ENCODE results near the gene CEBPB.

Gene CEBPB

DNA sequence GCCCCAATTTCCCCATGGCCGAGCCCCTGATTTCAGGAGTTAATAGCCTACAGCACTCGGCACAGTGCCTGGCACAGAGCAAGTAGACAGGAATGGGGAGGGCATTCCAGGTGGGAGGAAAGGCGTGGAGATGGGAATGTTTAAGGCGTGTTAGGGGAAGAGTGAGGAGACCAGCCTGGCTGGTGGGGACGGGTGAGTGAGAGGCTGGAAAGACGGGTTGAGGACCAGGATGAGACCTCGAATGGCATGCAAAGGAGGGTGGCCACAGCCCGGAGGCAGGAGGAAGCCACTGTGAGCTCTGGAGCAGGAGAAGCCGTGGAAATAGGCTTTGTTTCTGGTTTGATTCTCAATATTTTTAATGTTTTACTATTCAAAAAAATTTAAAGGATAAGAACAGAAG, 49.5 kb downstream of the CEBPB start:
- Histone ChIP-seq H3K9ac (ENCODE audit: low read length) (no peak overlapping the region), H4K5ac (ENCODE audit: low read length) (no peak overlapping the region), H3K79me2 (ENCODE audit: control insufficient read depth, insufficient read depth, low read length) (no peaks in the 10 kb centered on the region)

DNA sequence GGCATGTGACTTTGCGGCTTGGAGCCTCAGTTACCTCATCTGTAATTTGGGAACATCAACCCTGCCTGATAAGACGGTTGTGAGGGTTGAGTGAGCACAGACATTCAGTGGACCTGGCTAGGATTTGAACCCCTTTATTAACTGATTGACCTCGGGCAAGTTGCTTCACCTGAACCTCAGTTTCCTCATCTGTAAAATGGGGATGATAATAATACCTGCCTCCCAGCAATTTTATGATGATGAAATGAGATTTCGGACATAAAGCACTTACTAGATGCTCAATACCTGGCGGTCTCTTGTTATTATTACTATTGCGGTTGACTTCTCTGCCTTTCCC, 51.5 kb downstream of the CEBPB start:
- no peaks in the 10 kb centered on the region for H3K4me1 ChIP-seq (ENCODE audit: control insufficient read depth, low read depth, low read length)
- no peak for DNase-seq
- H3K4ac ChIP-seq (ENCODE audit: low read depth, low read length), result no peak overlapping the region
- H3K18ac ChIP-seq (ENCODE audit: low read length), result no peak overlapping the region
- no peak overlapping the region for H3K23ac ChIP-seq (ENCODE audit: low read length)
- no peak overlapping the region for H4K8ac ChIP-seq (ENCODE audit: low read depth, low read length)
- H2AK5ac ChIP-seq (ENCODE audit: low read length), result no peak overlapping the region
- H2BK15ac ChIP-seq (replicated peaks; ENCODE audit: low read depth), result no peak overlapping the region
- no peak overlapping the region for H2BK120ac ChIP-seq (ENCODE audit: low read depth, low read length)
- no peaks in the 10 kb centered on the region for H3K27me3 ChIP-seq (ENCODE audit: insufficient read depth, low read length, poor library complexity)
- no peak overlapping the region for H2BK5ac ChIP-seq (ENCODE audit: low read length)
- H3K4me2 ChIP-seq (ENCODE audit: low read length), result no peak overlapping the region
- H3K56ac ChIP-seq (ENCODE audit: low read length), result no peak overlapping the region
- H4K5ac ChIP-seq (ENCODE audit: low read length), result no peak overlapping the region
- no peaks in the 10 kb centered on the region for H3K79me2 ChIP-seq (ENCODE audit: control insufficient read depth, insufficient read depth, low read length)
- H3K79me1 ChIP-seq (ENCODE audit: low read length), result no peaks in the 10 kb centered on the region
- WGBS (ENCODE audit: extremely low coverage, insufficient coverage, low lambda C conversion rate), result no CpG with 5 or more reads among the region's 6 CpGs
- H3K4me3 ChIP-seq (ENCODE audit: low read length), result no peak overlapping the region
- no peaks in the 10 kb centered on the region for H3K36me3 ChIP-seq (ENCODE audit: control insufficient read depth, insufficient read depth, low read length)
- no peak overlapping the region for H3K27ac ChIP-seq (ENCODE audit: low read depth, low read length)
- H3K9ac ChIP-seq (ENCODE audit: low read length), result no peak overlapping the region

More for the DNA sequence above, 49.5 kb downstream of the CEBPB start:
- Histone ChIP-seq H2AK5ac (ENCODE audit: low read length) (no peak overlapping the region), H2BK15ac (replicated peaks; ENCODE audit: low read depth) (no peak overlapping the region), H4K8ac (ENCODE audit: low read depth, low read length) (no peak overlapping the region), H3K56ac (ENCODE audit: low read length) (no peak overlapping the region), H3K79me1 (ENCODE audit: low read length) (no peaks in the 10 kb centered on the region), H3K23ac (ENCODE audit: low read length) (no peak overlapping the region), H3K36me3 (ENCODE audit: control insufficient read depth, insufficient read depth, low read length) (no peaks in the 10 kb centered on the region), H3K27ac (ENCODE audit: low read depth, low read length) (no peak overlapping the region), H2BK120ac (ENCODE audit: low read depth, low read length) (no peak overlapping the region), H3K4me1 (ENCODE audit: control insufficient read depth, low read depth, low read length) (no peaks in the 10 kb centered on the region), H3K4ac (ENCODE audit: low read depth, low read length) (no peak overlapping the region), H3K4me3 (ENCODE audit: low read length) (no peak overlapping the region), H3K18ac (ENCODE audit: low read length) (no peak overlapping the region), H3K27me3 (ENCODE audit: insufficient read depth, low read length, poor library complexity) (no peaks in the 10 kb centered on the region), H2BK5ac (ENCODE audit: low read length) (no peak overlapping the region), H3K4me2 (ENCODE audit: low read length) (no peak overlapping the region)
- WGBS (ENCODE audit: extremely low coverage, insufficient coverage, low lambda C conversion rate), result no CpG with 5 or more reads among the region's 9 CpGs
- DNase-seq, result no peak

Measured in mesendoderm (in vitro differentiated cells).